ENCODE measurements around the gene KRT16. TPM values are rescaled to one million over a fixed set of nuclear protein-coding genes. Genes with fewer than 3 reads are reported as not detected.

Gene KRT16
- total and polyA plus RNA-seq, 10 of the 15 experiments (the other 5 are each of a cell fraction or from before 2014, with no cell fraction given) = 0.07 TPM; not detected in 9

GRCh38 chr17:41567317-41567716 lies 45.2 kb downstream of the KRT16 start:
- H3K79me2 ChIP-seq (ENCODE audit: control insufficient read depth, insufficient read depth, low read length) = no peaks in the 10 kb centered on the region
- no peaks in the 10 kb centered on the region for H3K36me3 ChIP-seq (ENCODE audit: control insufficient read depth in 2 of 2, insufficient read depth in 2 of 2, low read length in 1 of 2)
- ChIA-PET POLR2A (interaction anchor here (0.5 kb wide), 1 partner anchor 861 kb away, joined by 4 read pairs; no protein-coding TSS in a partner anchor), RAD21 (ENCODE audit: unreplicated experiment) (no interaction called here), SMC1A (ENCODE audit: uncharacterized antibody, unreplicated experiment) (no interaction called here), CTCF (interaction anchor here (0.6 to 1.8 kb wide), 3 partner anchors 18 to 1038 kb away, joined by 3 to 7 read pairs (median 3); no protein-coding TSS in a partner anchor)
- 24% methylated on average over 6 of the region's 6 CpGs for WGBS (ENCODE audit: insufficient coverage, insufficient replicate concordance, low lambda C conversion rate, missing lambda C conversion rate)
- H3K9ac ChIP-seq (ENCODE audit: control insufficient read depth, insufficient read depth, low read length) = no peak overlapping the region
- peaks cover 0 to 2% of the 10 kb centered on the region in 2 experiments; a peak in 3 of 4 replicates for H3K27me3 ChIP-seq (replicated peaks in 1 of 2; ENCODE audit: control insufficient read depth in 2 of 2, insufficient read depth in 2 of 2, low read length in 1 of 2)
- FAIRE-seq (no peak), ATAC-seq (no peak), DNase-seq (ENCODE audit: low read depth, low spot score) (no peak)
- no peaks in the 10 kb centered on the region for H3K4me1 ChIP-seq (ENCODE audit: control insufficient read depth, insufficient read depth, low read length)
- BruUV-seq (replicated peaks) = no TSS peak
- H3K4me3 ChIP-seq = no peak overlapping the region
- no peaks in the 10 kb centered on the region for H3K9me3 ChIP-seq (replicated peaks; ENCODE audit: control insufficient read depth, insufficient read depth, low read length)
- no peak overlapping the region for H2AFZ ChIP-seq (ENCODE audit: control insufficient read depth, low read depth, low read length)
- no peaks in the 10 kb centered on the region for H4K20me1 ChIP-seq (ENCODE audit: control insufficient read depth, insufficient read depth)
- intact Hi-C loops (cut with micrococcal nuclease; ENCODE audit: unreplicated experiment) = no loop called here
- H3K27ac ChIP-seq (ENCODE audit: control insufficient read depth, insufficient read depth) = no peak overlapping the region
- in situ Hi-C loops (cut with MboI) = no loop called here
- H3K4me2 ChIP-seq (ENCODE audit: control insufficient read depth, insufficient read depth) = no peak overlapping the region
- TF ChIP-seq PRDM15 (CRISPR knock-in tag; IDR thresholded peaks at IDR 0.05) (no peak), MEF2A (IDR thresholded peaks at IDR 0.05; ENCODE audit: insufficient read depth, low read depth, low read length) (no peak), PAX8 (IDR thresholded peaks at IDR 0.05) (no peak), TCF3 (IDR thresholded peaks at IDR 0.05; ENCODE audit: borderline replicate concordance, insufficient read depth, low read depth, low read length) (no peak), CHD1 (IDR thresholded peaks at IDR 0.05; ENCODE audit: low read depth, low read length) (no peak), POLR2AphosphoS5 (IDR thresholded peaks at IDR 0.05; ENCODE audit: low read length) (no peak), IKZF2 (IDR thresholded peaks at IDR 0.05) (no peak), CREM (IDR thresholded peaks at IDR 0.05; ENCODE audit: low read depth) (no peak), HDAC2 (IDR thresholded peaks at IDR 0.05) (no peak), SREBF2 (IDR thresholded peaks at IDR 0.05; ENCODE audit: low read length) (no peak), NFYB (IDR thresholded peaks at IDR 0.05; ENCODE audit: insufficient read depth, low read depth, low read length) (no peak), SKIL (IDR thresholded peaks at IDR 0.05; ENCODE audit: low read depth, poor library complexity, severe bottlenecking) (no peak), ZNF24 (IDR thresholded peaks at IDR 0.05) (no peak), ZNF217 (IDR thresholded peaks at IDR 0.05) (no peak), NR2C2 (IDR thresholded peaks at IDR 0.05; ENCODE audit: borderline replicate concordance, control insufficient read depth, insufficient read length, low read depth) (no peak)
- TF ChIP-seq, protein P1, sequence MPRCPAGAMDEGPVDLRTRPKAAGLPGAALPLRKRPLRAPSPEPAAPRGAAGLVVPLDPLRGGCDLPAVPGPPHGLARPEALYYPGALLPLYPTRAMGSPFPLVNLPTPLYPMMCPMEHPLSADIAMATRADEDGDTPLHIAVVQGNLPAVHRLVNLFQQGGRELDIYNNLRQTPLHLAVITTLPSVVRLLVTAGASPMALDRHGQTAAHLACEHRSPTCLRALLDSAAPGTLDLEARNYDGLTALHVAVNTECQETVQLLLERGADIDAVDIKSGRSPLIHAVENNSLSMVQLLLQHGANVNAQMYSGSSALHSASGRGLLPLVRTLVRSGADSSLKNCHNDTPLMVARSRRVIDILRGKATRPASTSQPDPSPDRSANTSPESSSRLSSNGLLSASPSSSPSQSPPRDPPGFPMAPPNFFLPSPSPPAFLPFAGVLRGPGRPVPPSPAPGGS (IDR thresholded peaks at IDR 0.05; ENCODE audit: borderline replicate concordance, insufficient read depth, low read depth, low read length, poor library complexity, severe bottlenecking) = no peak
- TF ChIP-seq, protein P2, sequence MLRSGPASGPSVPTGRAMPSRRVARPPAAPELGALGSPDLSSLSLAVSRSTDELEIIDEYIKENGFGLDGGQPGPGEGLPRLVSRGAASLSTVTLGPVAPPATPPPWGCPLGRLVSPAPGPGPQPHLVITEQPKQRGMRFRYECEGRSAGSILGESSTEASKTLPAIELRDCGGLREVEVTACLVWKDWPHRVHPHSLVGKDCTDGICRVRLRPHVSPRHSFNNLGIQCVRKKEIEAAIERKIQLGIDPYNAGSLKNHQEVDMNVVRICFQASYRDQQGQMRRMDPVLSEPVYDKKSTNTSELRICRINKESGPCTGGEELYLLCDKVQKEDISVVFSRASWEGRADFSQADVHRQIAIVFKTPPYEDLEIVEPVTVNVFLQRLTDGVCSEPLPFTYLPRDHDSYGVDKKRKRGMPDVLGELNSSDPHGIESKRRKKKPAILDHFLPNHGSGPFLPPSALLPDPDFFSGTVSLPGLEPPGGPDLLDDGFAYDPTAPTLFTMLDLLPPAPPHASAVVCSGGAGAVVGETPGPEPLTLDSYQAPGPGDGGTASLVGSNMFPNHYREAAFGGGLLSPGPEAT (IDR thresholded peaks at IDR 0.05; ENCODE audit: low read depth) = no peak
